CD4-positive, CD25-positive, alpha-beta regulatory T cell (primary cell): ENCODE data around the gene COX11. TPM values are rescaled to one million over a fixed set of nuclear protein-coding genes. Genes with fewer than 3 reads are reported as not detected.

Experiments
- ATAC-seq, 2 donors: fragments of 150-1000 bp; cut with Tn5 transposase; one replicate each; pipeline ENCODE4 v1.10.0; 2021; ENCODE audit warnings: low read depth in 2 of 2, moderate number of reproducible peaks in 2 of 2, moderate library complexity in 1 of 2
- DNase-seq, 3 donors: peaks; one replicate each; pipeline versions ENCODE4 v3.0.0 to v3.0.0-alpha.2; 2012 to 2022; ENCODE audit warnings: mixed read lengths in 1 of 3
- H3K27ac ChIP-seq: one replicate; pipeline ENCODE4 v1.7.0; 2013; ENCODE audit warnings: mild to moderate bottlenecking, low read length; ENCODE audit not compliant: insufficient read depth, poor library complexity, severe bottlenecking
- H3K27me3 ChIP-seq: one replicate; pipeline ENCODE4 v1.7.0; 2013; ENCODE audit warnings: low read length; ENCODE audit not compliant: control insufficient read depth, insufficient read depth
- H3K36me3 ChIP-seq: one replicate; pipeline ENCODE4 v1.7.0; 2013; ENCODE audit warnings: mild to moderate bottlenecking, low read length, moderate library complexity; ENCODE audit not compliant: control insufficient read depth, insufficient read depth
- H3K4me1 ChIP-seq: 2 replicates; pipeline ENCODE4 v1.7.0; 2013; ENCODE audit warnings: mild to moderate bottlenecking, low read length; ENCODE audit not compliant: insufficient read depth, control insufficient read depth, poor library complexity, severe bottlenecking
- H3K4me3 ChIP-seq: one replicate; pipeline ENCODE4 v1.7.0; 2013; ENCODE audit warnings: low read depth, mild to moderate bottlenecking, low read length, moderate library complexity
- H3K9me3 ChIP-seq, 2 experiments: 1 replicate in 1 of 2; 2 replicates in 1 of 2; pipeline ENCODE4 v1.7.0; 2013; ENCODE audit warnings: low read length in 2 of 2, mild to moderate bottlenecking in 1 of 2, moderate library complexity in 1 of 2; ENCODE audit not compliant: control insufficient read depth in 2 of 2
- H3K27ac Mint-ChIP-seq, 3 donors: one replicate each; pipeline ENCODE4 v1.8.0; 2020 to 2022; ENCODE audit warnings: mild to moderate bottlenecking in 3 of 3, mixed read lengths in 3 of 3, moderate library complexity in 2 of 3
- H3K27me3 Mint-ChIP-seq: one replicate; pipeline ENCODE4 v1.8.0; 2022; ENCODE audit warnings: mild to moderate bottlenecking, mixed read lengths
- H3K36me3 Mint-ChIP-seq: one replicate; pipeline ENCODE4 v1.8.0; 2020; ENCODE audit warnings: mixed read lengths
- H3K4me1 Mint-ChIP-seq, 4 donors: one replicate each; pipeline ENCODE4 v1.8.0; 2020 to 2022; ENCODE audit warnings: mixed read lengths in 4 of 4, mild to moderate bottlenecking in 1 of 4
- H3K4me3 Mint-ChIP-seq, 4 donors: one replicate each; pipeline ENCODE4 v1.8.0; 2020 to 2022; ENCODE audit warnings: mild to moderate bottlenecking in 4 of 4, mixed read lengths in 4 of 4, moderate library complexity in 3 of 4
- H3K9me3 Mint-ChIP-seq, 7 donors: one replicate each; pipeline ENCODE4 v1.8.0; 2020 to 2022; ENCODE audit warnings: mixed read lengths in 7 of 7, mild to moderate bottlenecking in 3 of 7, moderate library complexity in 2 of 7
- polyA plus RNA-seq, 4 donors: library from polyadenylated mRNA; unstranded; fragments of 300-500 nt; fragmentation: Illumina TruSeq; gene quantifications; one replicate each; pipeline ENCODE4 v1.2.3, GENCODE V29; 2021
- total RNA-seq: library from RNA; stranded (reverse); gene quantifications from one replicate; pipeline ENCODE4 v1.2.3, GENCODE V29; 2022

Gene COX11
- total RNA-seq (36.6 TPM), polyA plus RNA-seq (10 to 100 TPM; 59.7 to 66.2 (median 63.3) TPM)

DNA sequence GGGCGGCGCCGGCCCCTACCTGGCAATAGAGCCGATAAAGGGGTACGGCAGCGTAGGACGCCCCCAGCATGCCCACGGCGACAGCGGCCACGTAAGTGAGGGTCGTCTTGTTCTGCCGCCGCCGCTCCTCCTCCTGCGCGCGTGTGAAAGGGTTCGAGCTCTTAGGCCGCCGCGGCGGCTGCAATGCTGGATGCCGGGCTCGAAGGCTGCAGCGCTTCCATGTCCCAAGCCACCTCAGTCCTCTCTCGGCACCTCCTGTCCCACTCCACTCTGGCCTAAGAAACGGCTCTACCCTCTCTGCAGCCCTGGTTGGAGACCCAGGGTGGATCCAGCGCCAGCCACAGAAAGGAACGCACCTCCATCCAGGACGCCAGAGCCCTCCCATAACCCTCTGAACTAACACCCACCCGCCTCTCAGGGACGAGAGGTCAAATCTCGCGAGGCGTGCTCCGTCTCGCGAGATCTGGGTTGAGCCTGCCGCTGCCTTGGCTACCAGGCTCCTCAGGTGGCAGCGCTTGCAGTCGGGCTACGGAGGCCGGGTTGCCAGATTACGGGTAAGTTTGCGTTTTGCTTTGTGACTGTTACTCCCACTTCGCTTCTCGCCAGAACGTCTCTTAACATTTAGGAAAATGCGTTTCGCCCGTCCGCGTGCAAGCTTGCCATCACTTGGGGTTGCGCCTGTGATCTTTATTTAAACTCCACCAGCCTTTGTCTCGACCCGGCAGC lies at the start of gene COX11, which contains the start of gene STXBP4:
Gene COX11 (minus strand): TSS at position 393 of the 726 bp plus-strand sequence. CDS start 8 bp downstream, at position 385.
Gene STXBP4 (plus strand): TSS at position 504 of the 726 bp plus-strand sequence. CDS start 17,455 bp downstream, outside the sequence.
- peaks cover 6 to 35% (median 32%) of the 10 kb centered on the region in 4 donors for H3K4me1 Mint-ChIP-seq
- H3K4me3 Mint-ChIP-seq: no peak within 1 kb of the TSS
- ATAC-seq (peak; percentile 94 to 95), DNase-seq (peak; percentile 91 to 98 (median 95))
- H3K9me3 Mint-ChIP-seq: no peaks in the 10 kb centered on the region
- peaks cover 12% of the 10 kb centered on the region for H3K36me3 Mint-ChIP-seq
- Histone ChIP-seq H3K4me1 (peaks cover 27% of the 10 kb centered on the region), H3K4me3 (peak within 1 kb of the TSS; percentile 94), H3K27ac (peak within 1 kb of the TSS; percentile 79), H3K36me3 (peaks cover 12% of the 10 kb centered on the region), H3K9me3 (no peaks in the 10 kb centered on the region), H3K27me3 (no peaks in the 10 kb centered on the region)
- H3K27me3 Mint-ChIP-seq: no peaks in the 10 kb centered on the region
- peak within 1 kb of the TSS in 1 of 3 donors; percentile 74 for H3K27ac Mint-ChIP-seq

- no peak for ATAC-seq
- H3K4me1 ChIP-seq: no peaks in the 10 kb centered on the region
- H3K27me3 ChIP-seq: no peaks in the 10 kb centered on the region
These were observed 37.1 kb upstream of the COX11 start for GRCh38 chr17:55005520-55005919.

GRCh38 chr17:55004484-55004883 lies 36.0 kb upstream of the COX11 start:
- no peak overlapping the region for H3K27ac ChIP-seq
- DNase-seq: no peak
- no peaks in the 10 kb centered on the region for H3K27me3 Mint-ChIP-seq
- no peak overlapping the region for H3K4me3 ChIP-seq
- no peaks in the 10 kb centered on the region for H3K4me1 ChIP-seq
- peaks cover 13% of the 10 kb centered on the region for H3K36me3 Mint-ChIP-seq
- ATAC-seq: no peak
- H3K9me3 Mint-ChIP-seq: no peaks in the 10 kb centered on the region
- peaks cover 0 to 2% (median 0%) of the 10 kb centered on the region in 4 donors for H3K4me1 Mint-ChIP-seq
- H3K27ac Mint-ChIP-seq: peak overlapping the region in 1 of 3 donors; percentile 58
- H3K9me3 ChIP-seq: no peaks in the 10 kb centered on the region
- H3K27me3 ChIP-seq: no peaks in the 10 kb centered on the region
- H3K4me3 Mint-ChIP-seq: no peak overlapping the region
- peaks cover 5% of the 10 kb centered on the region for H3K36me3 ChIP-seq

More at GRCh38 chr17:55005520-55005919, 37.1 kb upstream of the COX11 start:
- Mint-ChIP-seq H3K27ac (no peak overlapping the region), H3K36me3 (peaks cover 13% of the 10 kb centered on the region), H3K4me3 (no peak overlapping the region), H3K27me3 (no peaks in the 10 kb centered on the region), H3K4me1 (peaks cover 0 to 2% (median 0%) of the 10 kb centered on the region in 4 donors), H3K9me3 (no peaks in the 10 kb centered on the region)
- H3K9me3 ChIP-seq: no peaks in the 10 kb centered on the region
- no peak overlapping the region for H3K4me3 ChIP-seq
- peaks cover 4% of the 10 kb centered on the region for H3K36me3 ChIP-seq
- H3K27ac ChIP-seq: no peak overlapping the region
- peak in 2 of 3 donors; percentile 2 to 61 for DNase-seq

- peaks cover 3% of the 10 kb centered on the region for H3K36me3 Mint-ChIP-seq
- H3K4me1 ChIP-seq: no peaks in the 10 kb centered on the region
- no peak overlapping the region for H3K27ac ChIP-seq
- H3K9me3 Mint-ChIP-seq: no peaks in the 10 kb centered on the region
- H3K9me3 ChIP-seq: no peaks in the 10 kb centered on the region
- peaks cover 0 to 2% (median 0%) of the 10 kb centered on the region in 4 donors for H3K4me1 Mint-ChIP-seq
- no peak overlapping the region for H3K4me3 Mint-ChIP-seq
- no peaks in the 10 kb centered on the region for H3K27me3 ChIP-seq
- DNase-seq (no peak), ATAC-seq (no peak)
- peaks cover 5% of the 10 kb centered on the region for H3K36me3 ChIP-seq
- H3K4me3 ChIP-seq: no peak overlapping the region
- no peak overlapping the region for H3K27ac Mint-ChIP-seq
- no peaks in the 10 kb centered on the region for H3K27me3 Mint-ChIP-seq
These were observed 34.0 kb upstream of the COX11 start for GRCh38 chr17:55002458-55002857.

DNA sequence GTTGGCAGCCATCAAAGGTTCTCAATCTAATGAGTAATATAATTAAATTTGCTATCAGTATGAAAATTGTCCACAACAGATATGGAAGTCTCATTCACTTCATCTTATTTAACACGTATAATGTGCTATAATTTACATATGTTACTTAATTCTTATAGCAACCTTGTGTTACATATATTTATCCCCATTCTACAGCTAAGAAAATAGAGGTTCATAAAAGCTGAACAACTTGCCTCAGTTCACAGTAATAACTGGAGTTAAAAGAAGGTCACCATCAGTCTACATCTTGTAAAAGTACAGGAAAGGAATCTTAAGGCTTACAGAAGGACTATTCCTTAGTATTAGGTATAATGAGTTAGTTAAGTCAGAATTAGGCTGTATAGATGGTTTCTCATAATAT lies 28.0 kb upstream of the COX11 start:
- H3K27me3 Mint-ChIP-seq: no peaks in the 10 kb centered on the region
- Histone ChIP-seq H3K36me3 (peaks cover 5% of the 10 kb centered on the region), H3K4me1 (no peaks in the 10 kb centered on the region), H3K27ac (no peak overlapping the region), H3K4me3 (no peak overlapping the region), H3K27me3 (no peaks in the 10 kb centered on the region), H3K9me3 (no peaks in the 10 kb centered on the region)
- ATAC-seq (no peak), DNase-seq (no peak)
- H3K27ac Mint-ChIP-seq: no peak overlapping the region
- peaks cover 8% of the 10 kb centered on the region for H3K36me3 Mint-ChIP-seq
- no peaks in the 10 kb centered on the region for H3K9me3 Mint-ChIP-seq
- no peak overlapping the region for H3K4me3 Mint-ChIP-seq
- peaks cover 0 to 5% (median 2%) of the 10 kb centered on the region in 4 donors for H3K4me1 Mint-ChIP-seq

DNA sequence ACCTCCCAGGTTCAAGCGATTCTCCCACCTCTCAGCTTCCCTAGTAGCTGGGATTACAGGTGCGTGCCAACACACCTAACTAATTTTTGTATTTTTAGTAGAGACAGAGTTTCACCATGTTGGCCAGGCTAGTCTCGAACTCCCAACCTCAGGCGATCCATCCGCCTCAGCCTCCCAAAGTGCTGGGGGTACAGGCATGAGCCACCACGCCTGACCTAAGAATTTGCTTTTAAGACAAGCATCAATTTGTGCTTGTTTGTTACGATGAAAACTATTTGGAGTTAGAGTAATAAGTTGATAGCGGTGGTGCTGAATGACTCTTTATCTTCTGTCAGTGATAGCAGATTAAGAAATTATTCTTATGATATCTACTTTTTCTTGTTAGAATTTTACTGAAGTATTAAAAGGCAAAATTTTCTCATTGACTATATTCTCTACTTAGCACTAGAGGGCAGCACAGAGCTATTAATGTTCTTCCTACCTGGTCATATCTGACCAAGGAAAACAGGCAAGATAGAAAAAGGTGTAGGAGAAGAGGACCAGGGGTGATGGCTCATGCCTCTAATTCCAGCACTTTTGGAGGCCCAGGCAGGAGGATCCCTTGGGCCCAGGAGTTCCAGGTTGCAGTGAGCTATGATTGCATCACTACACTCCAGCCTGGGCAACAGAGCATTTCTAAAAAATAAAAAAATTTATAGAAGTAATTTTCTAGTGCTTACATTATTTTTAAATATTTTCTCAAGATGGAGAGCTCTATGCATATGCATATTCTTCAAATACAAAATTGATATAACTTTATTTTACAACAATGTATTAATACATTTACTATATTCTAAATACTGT lies 24.6 kb upstream of the COX11 start:
- ATAC-seq (peak in 1 of 2 donors; percentile 50), DNase-seq (peak in 2 of 3 donors; percentile 62 to 68)
- Mint-ChIP-seq H3K4me1 (peaks cover 0 to 5% (median 2%) of the 10 kb centered on the region in 4 donors), H3K27me3 (no peaks in the 10 kb centered on the region), H3K9me3 (no peaks in the 10 kb centered on the region), H3K4me3 (no peak overlapping the region), H3K27ac (no peak overlapping the region), H3K36me3 (peaks cover 5% of the 10 kb centered on the region)
- Histone ChIP-seq H3K9me3 (no peaks in the 10 kb centered on the region), H3K27me3 (no peaks in the 10 kb centered on the region), H3K36me3 (no peaks in the 10 kb centered on the region), H3K4me1 (no peaks in the 10 kb centered on the region), H3K27ac (no peak overlapping the region), H3K4me3 (no peak overlapping the region)

DNA sequence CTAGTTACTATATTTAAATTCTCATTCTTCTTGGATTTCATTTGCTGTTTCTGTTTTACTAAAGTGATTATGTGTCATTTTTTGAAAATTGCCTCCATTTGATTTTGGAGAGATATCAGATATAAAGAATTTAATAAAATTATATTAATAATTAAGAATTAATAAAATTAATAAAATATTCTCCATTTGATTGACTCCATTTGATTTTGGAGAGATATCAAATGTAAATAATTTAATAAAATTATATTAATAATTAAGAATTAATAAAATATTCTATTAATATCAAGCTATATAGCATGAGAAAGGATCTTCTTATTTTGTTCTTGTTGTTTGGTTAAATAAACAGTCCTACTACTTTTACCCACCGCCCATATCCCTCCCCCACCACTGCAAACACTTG lies 23.1 kb upstream of the COX11 start:
- ATAC-seq: no peak
- H3K4me3 Mint-ChIP-seq: no peak overlapping the region
- no peak overlapping the region for H3K27ac Mint-ChIP-seq
- no peak overlapping the region for H3K27ac ChIP-seq
- H3K36me3 Mint-ChIP-seq: no peaks in the 10 kb centered on the region
- no peaks in the 10 kb centered on the region for H3K36me3 ChIP-seq
- no peak for DNase-seq
- peaks cover 0 to 5% (median 2%) of the 10 kb centered on the region in 4 donors for H3K4me1 Mint-ChIP-seq
- no peaks in the 10 kb centered on the region for H3K9me3 Mint-ChIP-seq
- no peaks in the 10 kb centered on the region for H3K27me3 Mint-ChIP-seq
- H3K4me1 ChIP-seq: no peaks in the 10 kb centered on the region
- no peaks in the 10 kb centered on the region for H3K9me3 ChIP-seq
- H3K4me3 ChIP-seq: no peak overlapping the region
- no peaks in the 10 kb centered on the region for H3K27me3 ChIP-seq
